Middle frontal gyrus (tissue), 1 donor: ENCODE data around the gene APBB2.
"Not testable (repeated sequence)": the region's sequence is repeated elsewhere in the genome, so short reads cannot be mapped to it uniquely, and the experiment has no call there.

ENCODE experiments used
- DNase-seq: peaks from one replicate; pipeline ENCODE4 v3.0.0-alpha.2; 2015; ENCODE audit warnings: low spot score; ENCODE audit errors: extremely low spot score

The APBB2 gene

DNA sequence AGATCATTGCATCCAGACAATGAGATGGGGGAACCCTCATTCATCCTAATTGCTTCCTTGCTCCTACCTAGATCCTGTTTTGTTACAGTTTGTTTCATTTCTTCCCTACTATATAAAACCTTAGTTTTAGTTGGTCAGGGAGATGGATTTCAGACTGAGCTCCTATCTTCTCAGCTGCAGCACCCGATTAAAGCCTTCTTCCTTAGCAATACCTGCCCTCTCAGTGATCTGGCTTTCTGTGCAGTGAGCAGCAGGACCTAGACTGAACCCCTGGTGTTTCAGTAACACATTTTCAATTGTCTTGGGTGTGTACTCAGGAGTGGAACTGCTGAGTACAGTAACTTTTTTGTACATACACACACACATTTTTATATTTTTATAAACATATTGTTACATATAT is 187.4 kb downstream of the APBB2 start:
- DNase-seq, result no peak

DNA sequence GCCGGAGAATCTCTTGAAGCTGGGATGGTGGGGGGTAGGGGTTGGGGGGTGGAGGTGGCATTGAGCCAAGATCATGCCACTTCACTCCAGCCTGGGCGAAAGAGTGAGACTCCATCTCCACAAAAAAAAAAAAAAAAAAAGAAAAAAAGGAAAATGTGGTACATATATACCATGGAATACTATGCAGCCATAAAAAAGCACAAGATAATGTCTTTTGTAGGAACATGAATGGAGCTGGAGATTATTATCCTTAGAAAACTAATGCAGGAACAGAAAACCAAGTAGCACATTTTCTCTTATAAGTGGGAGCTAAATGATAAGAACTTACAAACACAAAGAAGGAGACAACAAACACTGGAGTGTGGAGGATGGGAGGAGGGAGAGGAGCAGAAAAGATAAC is 188.5 kb downstream of the APBB2 start:
- no peak for DNase-seq

DNA sequence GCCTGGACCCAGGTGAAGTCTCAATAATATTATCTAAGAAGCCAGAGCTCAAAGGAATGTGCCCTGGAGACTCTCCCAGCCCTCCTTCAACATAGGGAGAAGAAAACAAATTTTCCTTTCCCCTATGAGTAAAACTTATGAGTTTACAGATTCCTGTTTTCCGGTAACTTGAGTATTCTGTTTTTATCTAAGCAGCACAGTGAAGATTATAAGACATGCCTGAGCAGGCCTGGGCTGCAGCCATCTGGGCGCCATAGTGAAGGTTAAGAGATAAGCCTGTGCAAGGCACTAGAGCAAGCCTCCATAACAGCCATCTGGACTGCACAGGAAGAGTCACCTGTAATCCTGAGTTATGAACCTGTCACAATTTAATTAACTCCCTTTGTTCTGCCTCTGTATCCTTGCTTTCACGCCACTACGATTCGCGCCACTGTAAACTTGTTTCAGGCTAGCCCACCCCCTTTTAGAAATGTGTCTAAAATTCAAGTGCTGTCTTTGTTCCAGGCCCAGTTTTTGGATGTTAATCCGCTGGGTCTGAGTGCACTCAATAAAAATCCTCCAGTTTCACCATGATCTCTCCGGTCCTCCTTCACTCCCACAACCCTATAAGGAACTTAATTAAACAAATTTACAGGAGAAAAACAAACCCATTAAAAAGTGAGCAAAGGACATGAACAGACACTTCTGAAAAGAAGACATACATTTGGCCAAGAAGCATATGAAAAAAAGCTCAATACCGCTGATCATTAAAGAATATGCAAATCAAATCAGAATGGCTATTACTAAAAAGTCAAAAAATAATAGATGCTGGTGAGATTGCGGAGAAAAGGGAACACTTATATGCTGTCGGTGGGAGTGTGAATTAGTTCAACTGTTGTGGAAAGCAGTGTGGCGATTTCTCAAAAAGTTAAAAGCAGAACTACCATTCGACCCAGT is 189.5 kb downstream of the APBB2 start:
- no peak for DNase-seq

DNA sequence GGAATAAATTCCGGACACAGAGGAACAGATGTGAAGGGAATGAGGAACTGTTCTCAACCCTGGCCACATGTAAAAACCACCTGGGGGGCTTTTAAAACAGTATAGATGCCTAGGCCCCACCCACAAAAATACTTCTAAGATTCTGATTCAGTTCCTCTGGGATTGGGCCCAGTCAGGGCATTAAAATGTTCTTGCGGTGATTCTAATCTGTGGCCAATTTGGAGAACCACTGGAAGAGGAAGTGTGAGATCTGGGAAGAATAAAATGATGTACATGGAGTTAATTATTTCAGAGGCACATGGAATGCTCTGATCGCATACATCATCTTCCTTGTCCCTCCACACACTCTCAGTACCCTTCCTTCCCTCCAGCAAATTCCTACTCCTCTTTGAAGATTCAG is 192.2 kb downstream of the APBB2 start:
- DNase-seq, result no peak

DNA sequence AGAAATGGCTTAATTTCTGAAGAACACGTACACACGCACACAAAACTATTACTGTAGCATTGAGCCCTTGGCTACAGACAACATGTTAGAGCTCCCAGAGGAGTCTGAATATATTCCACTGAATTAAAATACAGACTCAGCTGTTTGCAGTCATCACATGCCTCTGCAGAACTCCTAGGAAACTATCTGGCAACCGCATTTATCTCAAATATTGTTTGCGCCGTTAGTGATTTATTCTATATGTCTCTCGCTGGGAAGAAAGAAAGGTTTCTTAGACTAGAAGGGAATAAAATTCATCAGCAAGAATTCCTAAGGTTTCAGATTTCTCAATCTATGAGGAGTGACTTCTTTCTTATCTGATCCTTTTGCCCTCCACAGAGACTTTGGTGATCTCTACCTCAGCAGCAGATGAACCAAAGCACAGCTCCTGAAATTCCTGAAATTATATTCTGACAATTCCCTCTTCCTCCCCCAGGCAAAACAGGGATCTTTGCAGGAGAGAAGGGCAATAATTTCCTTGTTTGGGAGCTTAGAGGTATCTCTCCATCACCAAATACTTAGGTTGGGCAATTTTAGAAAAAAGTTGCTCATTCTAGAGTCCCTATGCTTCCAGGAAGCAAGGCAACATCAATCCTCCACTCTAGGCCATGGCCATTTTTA is 199.2 kb downstream of the APBB2 start:
- DNase-seq, result no peak

DNA sequence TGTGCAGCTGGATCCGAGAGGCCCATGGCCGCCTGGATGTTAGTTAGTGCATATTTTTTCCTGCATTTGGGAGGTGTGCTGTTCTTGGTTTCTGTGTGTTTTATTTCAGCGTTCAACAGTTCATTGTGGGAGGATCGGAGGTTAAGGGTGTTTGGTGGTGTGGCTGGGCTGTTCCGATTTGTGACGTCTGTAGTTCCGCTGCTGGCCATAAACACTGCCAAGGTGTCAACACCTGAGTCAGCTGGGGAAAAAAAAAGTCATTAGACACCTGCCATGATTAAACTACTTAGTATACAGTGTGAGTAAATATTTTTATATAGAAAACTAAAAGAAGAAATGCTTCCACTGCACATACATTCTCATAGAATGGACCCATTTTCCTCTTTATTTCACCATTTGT is 200.2 kb downstream of the APBB2 start:
- no peak for DNase-seq

DNA sequence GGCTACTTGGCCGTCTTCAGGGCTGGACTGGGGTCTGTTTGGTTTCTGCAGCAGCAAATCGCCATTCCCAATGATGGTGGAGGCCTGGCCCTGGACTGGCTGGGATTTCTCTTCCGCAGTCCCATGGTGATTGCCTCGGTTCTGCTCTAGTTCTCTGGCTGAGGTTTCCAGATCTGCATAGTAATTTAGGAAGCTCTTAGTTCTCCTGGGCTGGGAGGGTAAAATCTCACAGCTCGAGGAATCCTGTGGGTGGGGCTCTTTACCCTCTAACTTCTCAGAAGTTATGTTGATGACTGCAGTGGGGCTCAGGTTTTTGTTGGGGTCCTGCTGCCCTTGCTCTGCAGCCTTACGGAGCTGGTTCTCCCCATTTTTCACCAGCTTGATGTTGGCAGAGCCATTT is 200.6 kb downstream of the APBB2 start:
- DNase-seq, result no peak

DNA sequence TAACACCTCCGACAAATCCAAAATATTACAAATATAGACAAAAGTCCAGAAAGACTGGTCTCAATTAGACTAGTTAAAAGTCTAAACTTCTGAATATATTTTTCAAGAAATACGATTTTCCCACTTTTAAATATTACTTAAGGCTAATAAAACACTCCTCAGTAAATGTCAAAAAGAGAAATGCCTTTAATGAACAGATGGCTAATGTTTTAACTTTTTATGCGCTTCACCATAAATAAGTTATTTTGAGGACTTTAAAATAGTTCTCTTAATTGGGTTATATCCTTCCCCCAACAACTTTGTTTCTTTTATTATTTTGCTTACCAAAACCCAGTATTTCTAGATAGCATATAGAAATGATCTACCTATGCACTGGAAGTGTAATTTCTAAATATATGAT is 201.4 kb downstream of the APBB2 start:
- DNase-seq, result no peak

DNA sequence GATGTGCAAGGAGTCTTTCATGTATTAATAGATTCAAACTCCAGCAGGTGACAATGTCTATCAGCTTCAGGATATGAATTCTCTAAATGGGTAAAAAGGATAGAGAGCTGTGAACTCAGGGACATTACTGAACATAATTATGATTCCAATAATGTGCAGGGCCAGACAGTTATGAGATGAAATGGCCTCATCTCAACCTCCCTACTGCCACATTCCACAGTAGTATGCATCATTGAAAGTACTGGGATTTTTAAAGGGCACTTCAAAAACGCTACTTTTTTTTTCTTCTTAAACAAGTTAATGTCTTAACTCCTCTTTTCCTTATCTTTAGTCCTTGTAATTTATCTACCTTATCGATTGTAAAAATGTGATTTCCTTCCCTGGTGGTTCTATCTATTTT is 202.0 kb downstream of the APBB2 start:
- no peak for DNase-seq

DNA sequence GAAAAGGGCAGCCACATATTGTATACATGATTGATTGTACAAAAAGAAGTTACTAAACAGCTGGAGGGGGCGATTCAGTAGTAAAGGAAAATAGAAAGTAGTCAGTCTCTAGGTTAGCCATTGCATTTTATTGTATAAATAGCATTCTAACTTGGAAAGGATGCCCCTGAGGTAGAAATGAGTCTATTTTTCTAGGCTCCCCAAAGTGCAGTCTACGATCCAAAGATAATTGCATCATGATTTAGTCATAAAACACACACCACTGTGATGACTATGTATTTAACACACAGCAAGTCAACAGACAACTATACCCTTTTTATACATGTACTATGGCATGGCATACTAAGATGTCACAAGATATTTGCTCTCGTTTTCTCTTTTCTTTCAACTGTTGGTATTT is 204.9 kb downstream of the APBB2 start:
- DNase-seq, result no peak

DNA sequence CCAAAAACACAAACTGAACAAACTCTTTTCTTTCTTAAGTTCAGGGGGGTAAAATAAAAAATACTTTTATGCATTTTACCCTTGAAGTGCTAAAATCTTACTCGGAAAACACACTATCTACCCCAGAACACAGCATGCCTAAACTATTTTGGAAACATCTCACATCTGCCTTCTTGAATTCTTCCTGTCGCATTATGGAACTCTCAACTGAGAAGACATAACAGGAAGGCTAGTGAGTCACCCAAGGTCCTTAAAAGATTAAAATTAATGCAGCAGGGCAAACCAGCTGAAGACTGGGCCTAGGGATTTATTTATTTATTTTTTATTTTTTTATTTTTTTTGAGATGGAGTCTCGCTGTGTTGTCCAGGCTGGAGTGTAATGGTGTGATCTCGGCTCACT is 208.2 kb downstream of the APBB2 start:
- no peak for DNase-seq

DNA sequence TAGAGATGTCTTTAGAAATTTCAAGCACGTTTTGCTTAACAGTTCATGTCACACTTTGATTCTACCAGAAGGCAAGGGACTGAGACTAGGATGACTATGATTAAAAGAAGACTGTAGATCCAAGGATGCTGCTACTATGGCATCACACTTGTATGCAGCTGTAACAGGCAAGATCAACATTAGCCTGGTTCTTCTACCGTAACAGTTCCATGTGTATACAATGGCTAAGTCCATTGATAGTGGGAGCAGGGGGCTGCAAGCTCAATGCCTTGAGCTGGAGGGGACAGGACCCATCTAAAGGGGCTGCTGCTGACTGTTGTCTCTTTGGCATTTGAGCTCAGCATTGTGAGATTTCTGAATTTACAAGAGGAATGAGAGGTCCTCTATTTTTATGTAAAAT is 212.0 kb downstream of the APBB2 start:
- DNase-seq, result no peak

DNA sequence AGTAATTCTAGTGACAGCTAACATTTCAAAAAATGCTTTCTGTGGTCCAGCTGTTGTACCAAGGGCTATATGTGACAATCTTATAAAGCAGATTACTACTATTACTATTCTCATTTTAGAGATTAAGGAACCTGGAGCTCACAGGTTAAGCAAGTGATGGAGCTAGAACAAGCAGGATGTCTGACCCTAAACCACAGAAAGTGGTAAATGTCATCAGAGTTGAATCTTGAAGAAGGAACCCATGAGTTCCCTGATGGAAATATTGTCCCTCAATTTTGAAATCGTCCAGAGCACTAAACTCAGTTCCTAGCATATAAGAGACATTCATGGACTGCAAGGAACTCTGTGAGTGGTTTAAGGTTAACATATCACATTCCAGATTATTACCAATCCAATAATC is 214.0 kb downstream of the APBB2 start:
- no peak for DNase-seq

DNA sequence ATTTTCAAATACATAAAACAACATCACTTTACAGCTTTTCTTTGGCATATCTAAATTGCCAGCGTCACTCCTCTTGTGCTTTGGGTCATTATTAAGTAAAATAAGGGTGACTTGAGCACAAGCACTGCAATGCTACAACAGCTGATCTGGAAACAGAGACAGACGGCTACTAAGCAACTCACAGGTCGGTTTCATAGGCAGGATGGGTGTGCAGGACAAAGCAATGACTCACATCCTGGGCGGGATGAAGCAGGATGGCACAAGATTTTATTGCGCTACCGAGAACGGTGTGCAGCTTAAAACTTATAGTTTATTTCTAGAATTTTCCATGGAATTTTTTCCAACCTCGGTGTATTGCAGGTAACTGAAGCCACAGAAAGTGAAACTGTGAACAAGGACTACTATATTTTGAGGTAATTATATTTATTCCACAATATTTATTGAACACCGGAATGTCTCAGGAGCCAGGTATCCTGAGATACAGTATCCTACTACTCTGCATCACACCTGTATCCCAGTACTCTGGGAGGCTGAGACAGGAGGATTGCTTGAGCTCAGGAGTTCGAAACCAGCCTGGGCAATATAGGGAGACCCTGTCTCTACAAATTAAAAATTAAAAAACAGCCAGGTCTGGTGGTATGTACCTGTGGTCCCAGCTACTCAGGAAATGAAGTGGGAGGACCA is 215.5 kb downstream of the APBB2 start:
- no peak for DNase-seq

DNA sequence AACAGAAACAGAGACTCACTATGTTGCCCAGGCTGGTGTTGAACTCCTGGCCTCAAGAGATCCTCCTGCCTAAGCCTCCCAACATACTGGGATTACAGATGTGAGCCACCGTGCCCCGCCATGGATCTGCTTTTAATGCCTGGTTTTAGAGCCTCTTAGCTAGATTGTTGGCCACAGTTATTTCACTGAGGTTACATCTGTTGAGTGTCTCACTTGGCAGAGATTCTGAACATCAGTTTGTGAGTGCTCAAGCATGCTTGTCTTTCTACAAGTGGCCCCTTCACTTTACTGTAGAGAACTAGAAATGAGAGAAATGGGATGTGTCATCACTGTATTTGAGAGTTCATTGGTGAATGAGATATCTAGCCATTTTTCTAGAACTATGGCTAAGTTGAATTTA is 218.5 kb downstream of the APBB2 start:
- no peak for DNase-seq

DNA sequence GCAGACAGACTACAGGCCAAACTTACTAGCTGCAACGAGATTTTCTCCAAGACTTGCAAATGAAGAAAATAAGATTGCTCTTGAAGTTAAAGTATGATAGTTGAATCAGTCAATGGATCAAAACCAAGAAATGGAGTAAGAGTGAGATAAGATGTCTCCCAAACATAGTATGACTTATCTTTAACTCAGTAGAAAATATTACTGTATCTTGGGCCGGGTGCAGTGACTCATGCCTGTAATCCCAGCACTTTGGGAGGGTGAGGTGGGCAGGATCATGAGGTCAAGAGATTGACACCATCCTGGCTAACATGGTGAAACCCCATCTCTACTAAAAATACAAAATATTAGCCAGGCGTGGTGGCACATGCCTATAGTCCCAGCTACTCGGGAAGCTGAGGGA is 220.0 kb downstream of the APBB2 start:
- DNase-seq, result not testable (repeated sequence)

DNA sequence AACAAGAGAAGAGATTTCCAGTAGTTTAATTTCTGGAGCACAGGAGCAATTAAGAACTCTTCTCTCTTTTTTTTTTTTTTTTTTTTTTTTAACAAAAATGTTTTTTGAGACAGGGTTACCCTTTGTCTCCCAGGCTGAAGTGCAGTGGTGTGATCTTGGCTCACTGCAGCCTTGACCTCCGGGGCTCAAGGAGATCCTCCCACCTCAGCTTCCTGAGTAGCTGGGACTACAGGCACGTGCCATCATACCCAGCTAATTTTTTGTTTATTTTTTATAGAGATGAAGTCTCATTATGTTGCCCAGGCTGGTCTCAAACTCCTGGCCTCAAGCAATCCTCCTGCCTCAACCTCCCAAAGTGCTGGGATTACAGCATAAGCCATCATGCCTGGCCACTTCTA is 221.0 kb downstream of the APBB2 start:
- not testable (repeated sequence) for DNase-seq

DNA sequence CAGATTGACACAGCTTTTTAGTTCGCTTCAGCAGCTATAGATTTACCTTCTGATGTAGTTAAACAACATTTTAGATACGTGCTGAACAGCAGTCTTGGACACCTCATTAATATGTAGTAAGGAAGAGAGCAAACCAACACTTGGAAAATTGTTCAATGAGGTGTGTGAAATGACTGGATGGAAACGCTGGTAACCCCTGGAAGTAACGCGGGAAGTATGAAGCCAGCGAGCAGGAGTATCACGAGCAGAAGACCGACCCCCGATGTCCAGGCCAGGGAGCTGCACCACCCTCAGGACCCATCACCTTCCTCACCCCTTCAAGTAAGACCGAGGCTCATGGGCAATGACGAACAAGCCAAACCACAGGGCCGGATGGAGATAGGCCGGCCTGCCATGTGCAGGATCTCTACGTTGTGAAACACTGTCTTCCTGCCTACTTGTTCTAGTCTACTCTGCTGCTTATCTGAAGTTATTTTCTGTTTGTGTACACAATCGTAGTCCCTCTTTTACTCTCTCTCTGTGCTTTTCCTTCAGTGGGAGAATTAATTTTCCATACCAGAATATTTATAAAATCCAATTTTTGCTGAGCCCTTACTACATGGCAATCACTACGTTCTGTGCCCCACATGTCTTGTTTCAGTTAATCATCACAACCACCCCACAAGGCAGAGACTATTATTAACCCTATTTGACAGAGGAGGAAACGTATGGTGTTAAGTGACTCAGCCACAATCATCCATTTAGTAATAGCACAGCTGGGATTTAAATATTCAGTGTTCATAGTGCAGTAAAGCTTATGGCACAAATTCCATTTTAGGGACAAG is 221.7 kb downstream of the APBB2 start:
- DNase-seq, result no peak

DNA sequence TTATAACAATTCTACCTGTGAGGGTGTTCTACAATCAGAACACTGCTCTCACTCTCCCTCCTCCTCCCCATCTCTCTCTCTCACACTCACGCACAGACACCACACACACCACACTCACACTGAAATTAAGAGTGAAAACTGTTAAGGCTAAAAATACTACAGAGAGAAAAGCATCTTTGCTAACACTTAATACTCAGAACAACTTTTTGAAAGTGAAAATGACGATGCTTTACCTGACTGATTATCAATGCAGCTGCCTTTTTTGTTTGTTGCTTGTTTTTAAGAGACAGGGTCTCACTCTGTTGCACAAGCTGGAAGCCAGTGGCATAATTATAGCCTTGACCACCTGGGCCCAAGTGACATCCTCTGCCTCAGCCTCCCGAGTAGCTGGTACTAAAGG is 222.4 kb downstream of the APBB2 start:
- no peak for DNase-seq

DNA sequence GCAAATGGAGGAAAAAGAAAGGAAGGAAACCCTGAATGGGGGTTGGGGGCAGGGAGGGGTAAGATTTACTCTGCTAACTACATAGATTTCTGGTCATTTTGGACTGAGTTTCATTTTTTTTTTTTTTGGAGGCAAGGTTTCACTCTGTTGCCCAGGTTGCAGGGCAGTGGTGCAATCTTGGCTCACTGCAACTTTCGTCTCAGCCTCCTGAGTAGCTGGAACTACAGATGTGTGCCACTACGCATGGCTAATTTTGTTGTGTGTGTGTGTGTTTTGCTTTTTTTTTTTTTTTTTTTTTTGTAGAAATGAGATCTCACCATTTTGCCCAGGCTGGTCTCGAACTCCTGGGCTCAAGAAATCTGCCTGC is 223.5 kb downstream of the APBB2 start:
- no peak for DNase-seq

DNA sequence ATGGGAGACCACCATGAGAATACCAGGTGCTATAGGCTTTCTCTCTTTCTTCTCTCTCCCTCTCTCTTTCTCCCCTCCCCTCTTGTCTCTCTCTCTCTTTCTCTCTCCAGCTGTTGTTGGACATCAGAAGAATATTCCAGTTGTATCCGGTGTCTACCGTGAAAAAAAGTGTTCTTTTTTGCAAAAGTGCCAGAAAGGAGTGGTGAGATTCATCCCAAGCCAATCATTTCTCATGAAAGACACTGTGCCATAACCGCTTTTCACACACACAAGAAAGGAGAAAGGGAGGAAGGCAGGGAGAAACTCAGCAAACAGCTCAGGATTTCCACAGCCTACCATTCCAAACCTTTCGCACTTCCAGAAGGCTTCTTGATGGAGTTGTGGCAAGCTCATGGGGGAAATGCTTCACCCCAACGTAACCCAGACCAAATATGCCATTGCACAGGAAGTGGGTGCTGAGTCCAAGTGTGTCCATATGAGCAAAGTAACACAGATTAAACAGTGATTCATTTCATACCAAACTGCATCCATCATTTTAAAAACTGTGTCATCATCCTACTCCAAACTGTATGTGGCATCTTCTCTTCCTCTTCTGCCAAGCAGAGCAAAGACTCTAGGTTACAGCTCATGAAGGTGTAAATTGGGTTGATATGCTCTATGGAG is 224.0 kb downstream of the APBB2 start:
- no peak for DNase-seq
